Activated CD8-positive, alpha-beta T cell treated with anti-CD3 and anti-CD28 coated beads, Interleukin-2, amount 10 ng/mL, durations not matched to agents 7 days and 5 days (primary cell): ENCODE data around the gene MKI67. TPM values are rescaled to one million over a fixed set of nuclear protein-coding genes. Genes with fewer than 3 reads are reported as not detected.

Experiments
- ATAC-seq: fragments of 150-1000 bp; cut with Tn5 transposase; one replicate; pipeline ENCODE4 v1.10.0; 2021; ENCODE audit warnings: moderate library complexity
- CTCF ChIA-PET: fragments of 350-600 bp; sonication (Branson Sonifier 250); formaldehyde crosslinking; loops from one replicate; lab custom pipeline; 2021; ENCODE audit warnings: antibody characterized with exemption; lab: Charles Lee
- POLR2A ChIA-PET: fragments of 350-600 bp; sonication (Branson Sonifier 250); formaldehyde crosslinking; loops from one replicate; lab custom pipeline; 2021; ENCODE audit warnings: antibody characterized with exemption; lab: Charles Lee
- DNase-seq: peaks from one replicate; pipeline ENCODE4 v3.0.0-alpha.2; 2020
- H3K27ac Mint-ChIP-seq: one replicate; pipeline ENCODE4 v1.8.0; 2021; ENCODE audit warnings: mild to moderate bottlenecking, mixed read lengths
- H3K27me3 Mint-ChIP-seq: one replicate; pipeline ENCODE4 v1.8.0; 2021; ENCODE audit warnings: low read depth, mixed read lengths
- H3K36me3 Mint-ChIP-seq: one replicate; pipeline ENCODE4 v1.8.0; 2021; ENCODE audit warnings: low read depth, mixed read lengths
- H3K4me1 Mint-ChIP-seq: one replicate; pipeline ENCODE4 v1.8.0; 2021; ENCODE audit warnings: low read depth, mixed read lengths
- H3K4me3 Mint-ChIP-seq: one replicate; pipeline ENCODE4 v1.8.0; 2021; ENCODE audit warnings: mild to moderate bottlenecking, mixed read lengths
- H3K9me3 Mint-ChIP-seq: one replicate; pipeline ENCODE4 v1.8.0; 2022; ENCODE audit warnings: mixed read lengths; ENCODE audit not compliant: insufficient read depth
- total RNA-seq, 2 experiments: library from RNA; stranded (reverse); gene quantifications; one replicate each; pipeline ENCODE4 v1.2.3, GENCODE V29; 2021

MKI67 gene
- total RNA-seq, 2 experiments from 2014 or later, result 356 to 368 TPM

DNA sequence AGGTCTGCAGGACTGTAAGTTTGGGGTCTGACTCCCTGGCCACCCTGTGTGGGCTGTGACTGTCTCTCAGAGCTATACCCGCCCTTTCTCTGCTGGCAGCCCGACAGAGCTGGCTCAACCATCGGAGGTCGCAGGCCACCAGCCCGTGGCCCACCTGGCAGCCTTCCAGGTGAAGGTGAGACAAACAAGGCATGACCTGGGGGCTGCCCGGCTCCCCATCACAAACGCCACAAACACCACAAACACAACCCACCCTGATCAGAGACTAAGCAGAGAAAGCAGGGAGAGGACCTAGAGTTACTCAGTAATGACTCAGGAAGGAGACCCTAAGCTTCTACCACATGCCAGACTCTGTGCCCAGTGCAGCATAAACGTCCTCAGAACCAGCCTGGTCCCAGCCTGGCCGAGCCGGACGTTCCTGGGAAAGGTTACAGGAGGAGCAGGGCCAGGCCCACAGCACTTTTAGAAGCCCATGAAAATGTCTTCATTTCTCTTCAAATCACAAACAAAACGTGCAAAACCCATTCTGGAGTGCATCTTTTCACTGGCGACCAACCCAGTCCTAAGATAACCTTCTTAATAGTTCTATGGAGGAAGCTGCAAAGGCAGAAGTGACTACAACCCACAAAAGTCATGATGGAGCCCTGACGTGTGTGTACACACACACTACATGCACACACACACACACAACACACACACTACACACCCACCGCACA, 66.8 kb downstream of the MKI67 start:
- CTCF ChIA-PET, result interaction anchor here (0.5 to 2.9 kb wide), 5 partner anchors 10 to 131 kb away, joined by 3 to 14 read pairs (median 13); no protein-coding TSS in a partner anchor

DNA sequence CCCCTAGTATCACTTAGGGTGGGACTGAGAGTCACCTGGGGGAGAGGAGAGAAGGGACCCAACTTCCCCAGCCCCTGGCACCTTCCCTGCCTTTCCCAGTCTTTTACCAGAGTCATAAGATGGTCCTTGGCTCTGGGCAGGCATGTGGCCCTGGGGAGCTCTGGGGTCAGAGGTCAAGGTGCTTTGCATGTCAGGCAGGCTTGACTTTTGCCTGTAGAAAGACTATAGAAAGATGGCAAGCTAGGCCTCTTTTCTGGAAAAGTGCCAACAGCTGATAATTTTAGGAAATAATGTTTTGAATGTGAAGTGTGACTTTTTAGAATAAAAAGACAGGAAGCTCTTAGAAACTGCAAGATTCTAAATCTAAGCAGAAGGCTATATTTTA, 67.5 kb downstream of the MKI67 start:
- peaks cover 70% of the 10 kb centered on the region for H3K36me3 Mint-ChIP-seq
- H3K4me1 Mint-ChIP-seq, result peaks cover 58% of the 10 kb centered on the region
- no peak for DNase-seq
- no peaks in the 10 kb centered on the region for H3K27me3 Mint-ChIP-seq
- H3K27ac Mint-ChIP-seq, result peak overlapping the region; percentile 21
- H3K4me3 Mint-ChIP-seq, result no peak overlapping the region
- CTCF ChIA-PET, result interaction anchor here (1.3 to 2.9 kb wide), 4 partner anchors 10 to 120 kb away, joined by 5 to 14 read pairs (median 13); no protein-coding TSS in a partner anchor
- POLR2A ChIA-PET, result interaction anchor here (11.4 kb wide), 1 partner anchor 10 kb away, joined by 145 read pairs; no protein-coding TSS in a partner anchor
- ATAC-seq, result no peak
- H3K9me3 Mint-ChIP-seq, result no peaks in the 10 kb centered on the region

More for the DNA sequence above, 66.8 kb downstream of the MKI67 start:
- Mint-ChIP-seq H3K27ac (peak overlapping the region; percentile 64), H3K27me3 (no peaks in the 10 kb centered on the region), H3K36me3 (peaks cover 73% of the 10 kb centered on the region), H3K9me3 (no peaks in the 10 kb centered on the region), H3K4me1 (peaks cover 65% of the 10 kb centered on the region), H3K4me3 (no peak overlapping the region)
- no peak for ATAC-seq
- POLR2A ChIA-PET, result interaction anchor here (11.4 kb wide), 1 partner anchor 11 kb away, joined by 145 read pairs; no protein-coding TSS in a partner anchor
- DNase-seq, result no peak

DNA sequence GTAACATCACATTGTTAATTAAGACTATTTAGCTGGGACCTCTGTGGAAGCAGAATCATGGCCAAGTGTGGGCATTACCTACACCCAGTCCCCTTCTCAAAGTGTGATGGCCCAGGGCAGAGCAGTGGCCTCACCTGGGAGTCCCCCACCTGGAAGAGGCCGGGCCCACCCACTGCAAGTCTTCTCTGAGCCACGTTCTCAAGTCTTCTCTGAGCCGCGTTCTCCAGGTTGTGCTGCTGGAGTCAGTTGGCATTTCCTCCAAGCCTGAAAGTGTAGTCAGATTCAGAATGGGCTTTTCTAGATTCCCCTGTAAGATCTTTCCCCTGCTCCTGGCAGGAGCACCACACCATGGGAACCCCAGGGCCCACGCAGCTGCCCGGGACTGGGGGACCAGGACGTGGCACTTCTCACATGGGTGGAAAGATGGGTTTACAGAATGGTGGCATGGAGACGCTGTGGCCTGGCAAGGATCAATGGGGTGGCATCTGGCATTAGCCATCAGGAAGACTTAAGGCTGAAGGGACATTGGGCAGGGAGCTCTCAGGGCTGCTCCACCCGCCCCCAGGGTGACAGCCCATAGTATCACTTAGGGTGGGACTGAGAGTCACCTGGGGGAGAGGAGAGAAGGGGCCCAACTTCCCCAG, 68.0 kb downstream of the MKI67 start:
- Mint-ChIP-seq H3K4me1 (peaks cover 53% of the 10 kb centered on the region), H3K27me3 (no peaks in the 10 kb centered on the region), H3K4me3 (no peak overlapping the region), H3K27ac (peak overlapping the region; percentile 27), H3K36me3 (peaks cover 68% of the 10 kb centered on the region), H3K9me3 (no peaks in the 10 kb centered on the region)
- ChIA-PET CTCF (interaction anchor here (0.7 to 2.9 kb wide), 5 partner anchors 10 to 120 kb away, joined by 3 to 14 read pairs (median 13); no protein-coding TSS in a partner anchor), POLR2A (interaction anchor here (11.4 kb wide), 1 partner anchor 10 kb away, joined by 145 read pairs; no protein-coding TSS in a partner anchor)
- DNase-seq, result no peak
- ATAC-seq, result no peak

DNA sequence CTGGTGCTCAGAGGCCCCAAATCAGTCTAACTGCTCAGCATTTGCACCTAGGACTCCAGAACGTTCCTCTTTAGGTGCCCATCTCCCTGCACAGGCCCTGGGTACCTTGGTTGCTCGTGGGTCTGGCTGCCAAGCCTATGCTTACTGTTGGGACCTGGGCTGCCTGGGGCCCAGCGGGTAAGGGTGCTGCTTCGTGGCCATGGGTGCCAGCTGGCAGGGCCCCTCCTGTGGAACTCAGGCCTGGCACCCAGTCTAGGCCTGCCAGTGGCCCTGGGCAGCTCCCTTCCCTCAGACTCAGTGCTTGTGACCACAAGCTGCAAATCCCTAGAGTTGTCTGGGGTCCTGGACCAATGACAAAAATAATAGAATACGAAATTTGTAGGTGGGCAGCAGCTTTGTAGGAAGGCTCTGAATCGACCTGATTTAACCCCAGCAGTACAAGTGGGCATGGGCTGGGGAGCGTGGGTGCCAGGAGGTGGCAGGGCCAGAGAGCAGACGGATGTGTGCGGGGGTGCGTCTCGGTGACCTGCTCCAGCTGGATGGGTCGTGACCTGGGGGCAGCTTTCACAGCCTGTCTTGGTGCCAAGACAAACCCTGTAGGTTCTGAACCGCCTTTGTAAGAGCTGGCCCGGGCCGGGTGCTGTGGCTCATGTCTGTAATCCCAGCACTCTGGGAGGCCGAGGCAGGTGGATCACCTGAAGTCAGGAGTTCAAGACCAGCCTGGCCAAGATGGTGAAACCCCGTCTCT, 69.7 kb downstream of the MKI67 start:
- Mint-ChIP-seq H3K9me3 (no peaks in the 10 kb centered on the region), H3K4me3 (no peak overlapping the region), H3K27ac (peak overlapping the region; percentile 33), H3K4me1 (peaks cover 38% of the 10 kb centered on the region), H3K27me3 (no peaks in the 10 kb centered on the region), H3K36me3 (peaks cover 67% of the 10 kb centered on the region)
- no peak for DNase-seq
- ChIA-PET POLR2A (interaction anchor here (11.4 kb wide), 1 partner anchor 8 kb away, joined by 145 read pairs; no protein-coding TSS in a partner anchor), CTCF (interaction anchor here (0.6 kb wide), 1 partner anchor 13 kb away, joined by 3 read pairs; no protein-coding TSS in a partner anchor)
- no peak for ATAC-seq

DNA sequence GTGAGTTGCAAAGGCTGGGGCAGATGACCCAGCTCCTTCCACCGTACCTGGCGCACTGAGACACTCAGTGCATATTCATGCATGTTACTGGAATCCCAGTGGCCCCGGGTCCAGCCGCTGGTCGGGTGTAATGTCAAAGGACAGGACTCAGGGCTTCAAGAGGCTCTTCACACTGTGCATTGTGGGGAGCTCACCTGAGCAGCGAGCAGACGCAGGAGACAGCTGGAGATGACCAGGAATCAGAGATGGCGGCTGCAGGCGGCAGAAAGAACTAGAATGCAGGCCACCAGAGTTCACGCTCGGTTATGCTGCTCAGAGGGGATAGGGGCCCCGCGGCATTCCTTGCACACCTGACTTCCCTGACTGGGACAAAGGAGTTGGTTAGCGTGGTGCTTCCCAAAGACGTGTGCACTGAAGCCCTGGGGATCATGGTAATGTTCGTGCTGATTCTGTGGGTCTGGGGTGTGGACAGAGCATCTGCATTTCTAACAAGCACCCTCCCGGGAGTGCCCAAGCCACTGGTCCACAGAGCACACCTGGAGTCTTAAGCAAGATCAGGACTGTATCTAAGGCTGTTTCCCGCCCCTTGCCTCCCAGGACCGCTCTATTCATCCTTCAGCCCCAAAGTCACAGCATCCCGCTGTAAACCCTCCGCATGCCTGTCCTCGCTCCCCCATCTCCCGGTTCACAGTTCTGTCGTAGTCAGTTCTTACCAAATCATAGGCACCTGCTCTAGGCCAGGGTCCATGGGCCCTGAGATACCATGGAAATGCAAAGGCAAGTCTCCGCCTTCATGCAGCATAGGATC, 71.0 kb downstream of the MKI67 start:
- Mint-ChIP-seq H3K36me3 (peaks cover 67% of the 10 kb centered on the region), H3K9me3 (no peaks in the 10 kb centered on the region), H3K4me1 (peaks cover 38% of the 10 kb centered on the region), H3K4me3 (no peak overlapping the region), H3K27ac (no peak overlapping the region), H3K27me3 (no peaks in the 10 kb centered on the region)
- ChIA-PET POLR2A (interaction anchor here (1.0 kb wide), 1 partner anchor 108 kb away, joined by 3 read pairs; no protein-coding TSS in a partner anchor), CTCF (interaction anchor here (2.0 kb wide), 1 partner anchor 14 kb away, joined by 4 read pairs; no protein-coding TSS in a partner anchor)
- DNase-seq (no peak), ATAC-seq (no peak)

DNA sequence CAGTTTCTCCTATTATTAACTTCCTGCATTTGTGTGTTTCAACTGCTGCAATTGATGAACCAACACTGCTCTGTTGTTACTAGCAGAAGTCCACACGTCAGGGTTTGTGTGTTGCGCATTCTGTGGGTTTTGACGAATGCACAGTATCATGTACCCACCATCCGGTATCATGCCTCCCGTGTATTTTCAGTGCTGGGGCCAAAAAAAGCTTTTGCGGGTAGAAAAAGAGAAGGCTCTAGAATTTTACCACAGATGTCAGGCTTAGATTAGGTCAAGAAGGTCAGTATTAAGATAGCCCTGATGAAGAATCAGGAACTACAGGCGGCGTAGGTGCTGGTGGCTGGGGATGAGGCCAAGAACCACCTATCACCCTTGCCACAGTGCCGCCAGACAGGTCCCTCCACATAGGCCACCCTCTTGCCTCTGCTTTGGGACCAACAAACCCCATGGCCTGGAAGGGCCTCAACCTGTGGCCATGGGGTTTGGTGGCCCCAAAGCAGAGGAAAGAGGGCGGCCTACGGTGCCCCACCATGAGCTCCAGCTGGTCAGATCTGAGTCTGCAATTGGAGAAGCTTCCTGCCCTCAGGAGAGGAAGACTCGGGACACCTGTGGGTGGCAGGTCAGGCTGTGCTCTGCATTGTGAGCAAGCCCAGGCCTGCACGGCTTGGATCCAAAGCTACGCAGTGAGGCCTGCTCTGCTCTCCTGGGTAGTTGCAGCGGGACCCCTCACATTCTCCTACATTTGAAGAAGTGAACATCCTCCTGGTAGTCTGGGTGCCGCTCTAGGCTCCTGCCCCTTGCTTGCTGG, 71.9 kb downstream of the MKI67 start:
- no peak overlapping the region for H3K27ac Mint-ChIP-seq
- ATAC-seq (no peak), DNase-seq (no peak)
- peaks cover 37% of the 10 kb centered on the region for H3K4me1 Mint-ChIP-seq
- no peaks in the 10 kb centered on the region for H3K9me3 Mint-ChIP-seq
- CTCF ChIA-PET, result interaction anchor here (2.0 kb wide), 1 partner anchor 15 kb away, joined by 4 read pairs; no protein-coding TSS in a partner anchor
- H3K36me3 Mint-ChIP-seq, result peaks cover 69% of the 10 kb centered on the region
- H3K27me3 Mint-ChIP-seq, result no peaks in the 10 kb centered on the region
- POLR2A ChIA-PET, result interaction anchor here (0.7 to 1.0 kb wide), 2 partner anchors 9 to 109 kb away, joined by 3 read pairs; no protein-coding TSS in a partner anchor
- no peak overlapping the region for H3K4me3 Mint-ChIP-seq

DNA sequence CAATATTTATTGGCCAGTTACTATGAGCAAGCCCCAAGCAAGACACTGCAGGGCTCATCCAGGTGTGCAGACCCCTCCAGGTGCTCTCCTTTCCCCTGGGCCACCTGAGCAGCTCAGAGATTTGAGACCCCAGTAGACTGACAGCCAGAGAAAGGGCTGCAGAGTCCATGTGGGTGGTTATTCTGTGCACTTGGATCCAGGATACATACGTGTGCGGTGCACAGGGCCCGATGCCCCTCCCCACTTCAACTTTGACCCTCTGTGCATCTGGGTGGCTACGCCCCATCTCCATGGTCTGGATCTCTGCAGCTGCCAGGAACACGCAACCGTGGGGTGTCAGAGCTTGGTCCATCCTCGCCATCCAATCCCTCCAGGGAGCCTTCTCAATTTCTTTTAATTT, 72.9 kb downstream of the MKI67 start:
- peaks cover 40% of the 10 kb centered on the region for H3K4me1 Mint-ChIP-seq
- H3K9me3 Mint-ChIP-seq, result no peaks in the 10 kb centered on the region
- no peak overlapping the region for H3K27ac Mint-ChIP-seq
- POLR2A ChIA-PET, result interaction anchor here (0.7 kb wide), 1 partner anchor 10 kb away, joined by 3 read pairs; no protein-coding TSS in a partner anchor
- DNase-seq, result no peak
- no peak overlapping the region for H3K4me3 Mint-ChIP-seq
- H3K36me3 Mint-ChIP-seq, result peaks cover 72% of the 10 kb centered on the region
- ATAC-seq, result no peak
- no peaks in the 10 kb centered on the region for H3K27me3 Mint-ChIP-seq
- CTCF ChIA-PET, result interaction anchor here (2.0 to 3.7 kb wide), 3 partner anchors 16 to 18 kb away, joined by 4 to 17 read pairs (median 15); no protein-coding TSS in a partner anchor

DNA sequence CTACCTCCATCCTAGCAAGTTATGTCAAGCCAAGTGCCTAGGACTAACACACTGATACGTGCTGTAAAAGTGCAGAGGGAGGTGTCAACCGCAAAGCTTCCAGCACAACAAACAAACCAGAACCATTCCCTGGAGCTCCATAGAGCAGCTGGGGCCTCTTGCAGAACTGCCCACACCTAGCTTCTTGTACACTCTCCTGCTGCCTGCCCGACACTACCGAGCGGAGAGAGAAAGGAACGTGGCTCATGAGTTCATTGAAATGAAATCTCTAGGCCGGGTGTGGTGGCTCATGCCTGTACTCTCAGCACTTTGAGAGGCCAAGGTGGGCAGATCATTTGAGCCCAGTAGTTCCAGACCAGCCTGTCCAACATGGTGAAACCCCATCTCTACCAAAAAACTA, 73.5 kb downstream of the MKI67 start:
- Mint-ChIP-seq H3K4me3 (no peak overlapping the region), H3K27ac (peak overlapping the region; percentile 44), H3K9me3 (no peaks in the 10 kb centered on the region), H3K36me3 (peaks cover 69% of the 10 kb centered on the region), H3K4me1 (peaks cover 42% of the 10 kb centered on the region), H3K27me3 (no peaks in the 10 kb centered on the region)
- ATAC-seq (no peak), DNase-seq (no peak)
- POLR2A ChIA-PET, result interaction anchor here (1.0 kb wide), 1 partner anchor 17 kb away, joined by 3 read pairs; no protein-coding TSS in a partner anchor
- CTCF ChIA-PET, result interaction anchor here (1.3 to 3.7 kb wide), 3 partner anchors 17 to 97 kb away, joined by 3 to 17 read pairs (median 15); no protein-coding TSS in a partner anchor

DNA sequence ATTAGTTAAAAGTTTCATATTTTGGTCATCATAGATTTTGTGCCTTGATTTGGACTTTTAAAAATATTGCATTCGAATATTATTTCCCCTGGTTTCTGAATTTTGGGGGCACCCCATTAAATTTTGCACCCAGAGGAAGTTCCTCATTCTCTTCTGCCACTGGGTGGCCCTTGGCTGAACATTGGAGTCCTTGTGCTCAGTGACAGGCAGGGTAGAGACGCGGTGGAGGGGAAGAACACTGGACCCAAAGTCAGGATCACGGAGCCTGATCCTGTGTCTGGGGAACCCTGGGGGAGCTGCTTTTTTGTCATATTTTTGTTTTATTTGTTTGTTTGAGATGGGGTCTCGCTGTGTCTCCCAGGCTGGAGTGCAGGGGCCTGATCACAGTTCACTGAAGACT, 74.7 kb downstream of the MKI67 start:
- Mint-ChIP-seq H3K27me3 (no peaks in the 10 kb centered on the region), H3K4me3 (no peak overlapping the region), H3K4me1 (peaks cover 50% of the 10 kb centered on the region), H3K27ac (no peak overlapping the region), H3K36me3 (peaks cover 64% of the 10 kb centered on the region), H3K9me3 (no peaks in the 10 kb centered on the region)
- no peak for ATAC-seq
- ChIA-PET CTCF (interaction anchor here (1.3 to 3.7 kb wide), 5 partner anchors 11 to 98 kb away, joined by 3 to 17 read pairs (median 9); no protein-coding TSS in a partner anchor), POLR2A (interaction anchor here (0.8 to 1.0 kb wide), 3 partner anchors 12 to 135 kb away, joined by 3 read pairs; no protein-coding TSS in a partner anchor)
- DNase-seq, result no peak
